HG02852 (cell line): ENCODE data around the gene MYOT.

Experiments
- ATAC-seq: cut with Tn5 transposase; IDR thresholded peaks from one replicate; pipeline ENCODE4 v1.9.1; 2021; ENCODE audit warnings: mild to moderate bottlenecking, moderate library complexity; ENCODE audit not compliant: unreplicated experiment

MYOT gene, protein sequence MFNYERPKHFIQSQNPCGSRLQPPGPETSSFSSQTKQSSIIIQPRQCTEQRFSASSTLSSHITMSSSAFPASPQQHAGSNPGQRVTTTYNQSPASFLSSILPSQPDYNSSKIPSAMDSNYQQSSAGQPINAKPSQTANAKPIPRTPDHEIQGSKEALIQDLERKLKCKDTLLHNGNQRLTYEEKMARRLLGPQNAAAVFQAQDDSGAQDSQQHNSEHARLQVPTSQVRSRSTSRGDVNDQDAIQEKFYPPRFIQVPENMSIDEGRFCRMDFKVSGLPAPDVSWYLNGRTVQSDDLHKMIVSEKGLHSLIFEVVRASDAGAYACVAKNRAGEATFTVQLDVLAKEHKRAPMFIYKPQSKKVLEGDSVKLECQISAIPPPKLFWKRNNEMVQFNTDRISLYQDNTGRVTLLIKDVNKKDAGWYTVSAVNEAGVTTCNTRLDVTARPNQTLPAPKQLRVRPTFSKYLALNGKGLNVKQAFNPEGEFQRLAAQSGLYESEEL

GRCh38 chr5:137867664-137868063 lies at the start of gene MYOT:
Gene MYOT, plus strand, starts transcription at chr5:137867860. Its CDS starts 2,792 bp downstream, at chr5:137870652.
- ATAC-seq, result no peak

- no peak for ATAC-seq
Measured at GRCh38 chr5:137819766-137820165, 47.9 kb upstream of the MYOT start.

GRCh38 chr5:137822158-137822764 lies 45.4 kb upstream of the MYOT start:
- ATAC-seq, result no peak

GRCh38 chr5:137822984-137823383 lies 44.7 kb upstream of the MYOT start:
- no peak for ATAC-seq

GRCh38 chr5:137825165-137825564 lies 42.5 kb upstream of the MYOT start:
- no peak for ATAC-seq

GRCh38 chr5:137826067-137826466 lies 41.6 kb upstream of the MYOT start:
- ATAC-seq, result no peak

GRCh38 chr5:137828180-137828579 lies 39.5 kb upstream of the MYOT start:
- ATAC-seq, result no peak

DNA sequence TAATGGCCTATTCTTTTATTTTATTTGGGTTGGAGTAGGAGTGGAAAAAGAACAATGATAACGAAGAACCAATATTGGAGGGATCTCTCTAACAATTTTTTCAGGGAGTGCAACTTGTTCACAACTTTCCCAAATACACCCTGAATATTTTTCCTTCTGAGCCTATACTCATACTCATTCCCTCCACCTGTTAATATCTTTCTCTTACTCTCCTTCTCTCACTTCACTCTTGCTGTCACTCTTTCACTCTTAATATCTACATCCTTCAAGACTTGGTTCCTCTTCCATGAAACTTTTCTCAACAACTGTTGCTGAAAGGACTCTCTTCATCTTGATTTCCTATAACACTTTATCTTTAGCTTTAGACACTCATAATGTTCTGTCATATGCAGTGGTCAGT lies 39.0 kb upstream of the MYOT start:
- ATAC-seq, result no peak

DNA sequence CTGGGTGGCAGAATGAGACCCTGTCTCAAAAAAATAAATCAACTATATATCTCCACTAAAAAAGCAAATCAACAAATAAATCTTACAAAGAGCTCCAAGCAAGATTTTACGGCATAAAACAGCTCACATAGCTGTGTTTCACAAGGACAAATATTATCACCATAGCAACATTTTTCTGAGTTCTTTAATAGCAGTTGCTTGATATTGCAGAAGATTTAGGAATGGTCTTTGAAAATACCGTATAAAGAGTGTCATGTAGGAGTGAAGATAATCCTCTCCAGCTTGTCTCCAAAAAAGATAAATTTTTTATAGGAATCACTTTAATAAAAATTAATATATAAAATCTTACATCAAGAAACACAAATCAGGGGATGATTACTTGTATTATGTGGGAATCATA lies 36.6 kb upstream of the MYOT start:
- ATAC-seq, result no peak

GRCh38 chr5:137831526-137831925 lies 36.1 kb upstream of the MYOT start:
- no peak for ATAC-seq

DNA sequence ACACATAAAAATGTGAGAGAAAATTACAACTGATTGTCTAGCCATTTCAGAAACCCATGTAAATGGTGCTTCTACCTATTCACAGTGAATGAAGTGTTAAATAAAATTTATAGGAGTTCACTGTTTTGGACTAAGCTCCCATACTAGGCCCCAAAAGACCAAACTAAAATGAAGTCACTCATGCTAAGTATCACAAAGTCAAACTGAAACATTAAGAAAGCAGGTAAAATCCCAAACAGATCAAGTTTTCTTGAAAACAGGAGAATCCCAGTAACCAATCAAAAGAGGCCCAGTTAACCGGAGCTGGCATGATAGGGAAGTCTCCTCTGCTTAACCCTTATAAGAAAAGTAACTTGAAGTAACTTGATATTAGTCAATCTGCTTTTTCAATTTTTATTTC lies 35.2 kb upstream of the MYOT start:
- no peak for ATAC-seq

- no peak for ATAC-seq
Measured at GRCh38 chr5:137833463-137833862, 34.2 kb upstream of the MYOT start.

DNA sequence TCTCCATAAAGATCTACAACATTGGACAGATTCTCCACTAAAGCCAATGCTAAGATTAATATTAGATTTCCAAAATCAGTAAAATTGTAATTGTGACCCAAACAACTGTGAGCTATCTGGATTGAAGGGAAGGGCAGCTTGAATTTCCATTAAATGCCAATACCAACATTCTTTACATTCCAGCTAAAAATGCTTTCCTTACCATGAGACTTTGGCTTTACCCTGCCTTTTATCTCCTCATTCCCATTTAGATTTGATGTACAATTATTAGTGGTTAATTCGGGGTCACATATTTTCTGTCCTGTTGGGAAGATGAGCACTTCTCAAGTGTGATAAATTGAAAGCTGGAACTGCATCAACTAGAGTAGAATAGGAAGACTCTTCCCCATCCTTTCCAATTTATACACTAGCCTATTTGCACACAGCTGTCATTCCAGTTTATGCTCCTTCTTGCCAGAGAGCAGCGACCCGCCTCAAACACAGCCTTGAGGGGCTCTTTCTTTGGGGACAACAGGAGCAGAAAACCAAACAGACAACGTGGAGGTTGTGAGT lies 33.1 kb upstream of the MYOT start:
- no peak for ATAC-seq

GRCh38 chr5:137836298-137836697 lies 31.4 kb upstream of the MYOT start:
- ATAC-seq, result no peak

DNA sequence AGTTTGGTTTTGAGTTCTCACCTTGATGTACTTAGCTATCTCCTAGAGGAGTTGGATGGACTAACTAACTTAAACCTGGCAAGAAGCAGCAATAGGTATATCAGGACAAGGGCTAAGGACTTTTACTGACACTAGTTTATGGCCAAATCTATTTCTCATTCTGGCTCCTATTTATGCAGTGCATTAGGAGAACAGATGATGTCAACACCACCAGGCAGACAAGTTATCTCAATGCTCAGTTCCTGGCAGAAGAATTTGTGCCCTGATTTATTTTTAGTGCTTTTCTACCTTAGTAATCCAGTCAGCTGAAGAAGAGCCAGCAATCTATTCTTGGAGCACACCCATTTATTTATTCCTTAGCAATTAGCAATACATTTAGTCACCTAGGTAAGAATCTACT lies 30.7 kb upstream of the MYOT start:
- ATAC-seq, result no peak

DNA sequence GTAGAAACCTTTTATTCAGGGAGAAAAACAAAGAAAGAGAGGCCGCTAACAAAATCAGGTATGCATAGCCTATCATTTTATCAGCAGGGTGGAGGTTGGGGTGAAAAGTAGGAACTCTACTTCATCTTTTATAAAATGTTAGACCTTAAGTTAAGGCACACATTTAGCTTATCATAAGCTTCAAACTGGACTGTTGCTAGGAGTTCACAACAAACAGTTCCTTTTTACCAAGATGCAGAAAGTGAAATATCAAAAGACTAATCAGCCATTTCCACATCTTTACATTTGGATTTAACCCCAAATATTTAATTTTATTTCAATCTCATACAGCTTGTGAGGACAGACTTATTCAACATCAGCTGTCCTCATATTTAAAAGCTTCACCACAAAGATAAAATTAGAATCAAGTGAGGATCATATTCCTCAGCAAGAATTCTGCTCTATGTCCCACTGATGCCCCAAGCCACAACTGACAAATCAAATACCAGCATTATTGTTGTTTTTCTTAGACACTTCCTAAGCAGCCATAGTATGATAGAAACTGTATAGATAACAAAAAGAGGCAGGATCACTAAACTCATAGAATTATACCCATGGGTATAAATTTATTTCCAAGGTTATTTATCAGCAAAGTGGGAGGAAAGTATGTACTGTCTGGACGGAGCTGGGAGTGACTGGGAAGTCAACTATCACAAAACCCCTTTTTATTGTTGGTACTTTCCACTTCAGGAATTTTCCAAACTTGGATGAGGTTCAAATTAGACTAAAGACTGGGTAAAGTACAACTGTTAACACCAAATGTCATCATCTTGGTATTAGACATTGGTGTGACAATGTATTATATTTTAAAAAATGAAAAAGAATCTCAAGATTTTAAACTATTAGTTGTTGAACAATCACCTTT lies 29.9 kb upstream of the MYOT start:
- no peak for ATAC-seq

DNA sequence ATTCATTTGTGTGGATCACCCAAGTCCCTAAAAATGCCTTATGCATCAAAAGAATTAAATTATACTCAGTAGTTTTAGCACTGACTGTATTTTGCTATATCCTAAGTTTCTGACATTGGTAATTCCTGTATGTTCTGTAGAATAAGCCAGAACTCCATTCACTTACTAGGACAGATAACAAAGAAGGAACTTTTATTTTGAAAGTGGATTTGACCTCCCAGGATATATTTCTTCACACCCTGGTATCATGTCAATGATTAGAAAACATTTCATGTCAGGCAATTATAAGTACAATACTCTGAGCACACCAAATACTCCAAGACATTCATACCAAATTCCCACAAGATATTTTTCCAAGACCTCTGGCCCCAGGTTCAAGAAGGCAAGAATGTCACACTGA lies 28.7 kb upstream of the MYOT start:
- ATAC-seq, result no peak

GRCh38 chr5:137842296-137842695 lies 25.4 kb upstream of the MYOT start:
- ATAC-seq, result no peak

DNA sequence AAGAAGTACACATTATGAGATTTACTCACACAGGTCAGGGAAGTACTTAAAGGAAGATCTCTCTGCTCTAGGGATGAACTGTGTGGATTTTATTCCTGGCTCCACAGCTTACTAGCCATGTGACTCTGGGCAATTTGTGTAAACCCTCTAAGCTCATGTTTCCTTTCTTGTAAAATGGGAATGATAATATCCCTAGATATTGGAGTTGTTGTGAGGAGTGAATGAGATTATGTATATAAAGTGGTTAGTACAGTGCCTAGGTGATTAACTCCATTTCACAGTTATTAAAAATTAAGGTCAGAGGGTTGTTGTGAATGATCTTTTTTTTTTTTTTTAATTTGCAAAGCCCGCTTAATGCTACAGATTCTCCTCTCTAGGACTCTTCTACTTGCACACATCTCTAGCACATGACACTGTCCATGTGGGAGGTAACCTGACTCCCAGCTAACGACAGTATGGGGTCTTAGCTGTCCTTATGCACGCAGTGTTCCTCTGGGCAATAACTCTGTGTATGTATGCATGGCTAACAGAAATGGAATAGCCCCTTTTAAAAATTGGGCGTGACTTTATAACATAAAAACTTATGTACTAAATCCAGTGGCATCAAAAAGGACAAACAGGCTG lies 23.9 kb upstream of the MYOT start:
- no peak for ATAC-seq

DNA sequence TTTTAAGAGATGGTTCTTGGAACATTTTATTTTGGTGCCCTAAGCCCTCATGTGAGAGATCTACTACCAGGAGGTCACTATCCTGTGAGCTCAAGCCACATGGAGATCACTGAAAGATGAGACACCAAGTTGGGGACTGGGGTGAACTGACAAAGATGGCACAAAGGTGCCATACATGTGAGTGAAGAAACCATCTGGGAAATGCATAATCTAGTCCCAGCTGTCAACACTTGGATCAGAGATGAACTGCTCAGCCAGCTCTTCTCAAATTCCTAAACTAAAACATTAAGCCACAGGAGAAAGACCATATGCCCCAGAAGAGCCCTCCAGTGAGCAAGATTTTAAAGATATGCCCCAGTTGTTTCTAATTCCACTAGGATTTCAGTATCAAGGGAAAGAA lies 22.2 kb upstream of the MYOT start:
- no peak for ATAC-seq

GRCh38 chr5:137847687-137848086 lies 20.0 kb upstream of the MYOT start:
- peak; percentile 74 for ATAC-seq
